HEK293 (cell line): ENCODE data around the gene RIN3.

ENCODE experiments used
- CTCF ChIA-PET: fragments of 350-600 bp; formaldehyde crosslinking; extraction: SDS; loops from one replicate; lab custom pipeline; 2021; ENCODE audit warnings: antibody characterized with exemption; lab: Yijun Ruan, JAX
- POLR2A ChIA-PET: fragments of 300-600 bp; formaldehyde crosslinking; extraction: SDS; loops from one replicate; lab custom pipeline; 2020; ENCODE audit warnings: antibody characterized with exemption, inconsistent platforms; lab: Yijun Ruan, JAX
- H3K27ac ChIP-seq: fragments of 200-500 bp; sonication (Bioruptor generic); 2 replicates; pipeline ENCODE4 v1.5.1; 2014; ENCODE audit warnings: low read depth, low read length, control low read depth, inconsistent platforms; ENCODE audit errors: extremely low read depth
- H3K36me3 ChIP-seq, 2 experiments: fragments of 200-500 bp in 1 of 2; sonication (Bioruptor generic) in 1 of 2; 1 replicate in 1 of 2; 2 replicates in 1 of 2; pipeline ENCODE4 v1.5.1; 2014 to 2017; ENCODE audit warnings: inconsistent platforms in 2 of 2, low read length in 2 of 2; ENCODE audit not compliant: control insufficient read depth in 2 of 2, insufficient read depth in 1 of 2
- H3K4me1 ChIP-seq: fragments of 200-500 bp; sonication (Bioruptor generic); 2 replicates; pipeline ENCODE4 v1.5.1; 2014; ENCODE audit warnings: mild to moderate bottlenecking, low read length, inconsistent platforms; ENCODE audit not compliant: control insufficient read depth, insufficient read depth
- H3K4me3 ChIP-seq: 2 replicates; pipeline ENCODE4 v1.5.1; 2011; ENCODE audit warnings: low read depth, mild to moderate bottlenecking, control low read depth, low read length, moderate library complexity
- H3K9me3 ChIP-seq: fragments of 200-500 bp; sonication (Bioruptor generic); 2 replicates; pipeline ENCODE4 v1.5.1; 2014; ENCODE audit warnings: low read depth, low read length, inconsistent platforms; ENCODE audit not compliant: control insufficient read depth, insufficient read depth
- GLI4 ChIP-seq: fragments of 450-650 bp; formaldehyde crosslinking; IDR thresholded peaks from 2 replicates; pipeline ENCODE4 v1.5.1; 2016; ENCODE audit warnings: missing biosample characterization, missing genetic modification characterization
- KLF16 ChIP-seq: fragments of 450-650 bp; formaldehyde crosslinking; IDR thresholded peaks from 2 replicates; pipeline ENCODE4 v1.5.1; 2017; ENCODE audit warnings: missing biosample characterization, missing genetic modification characterization
- KLF7 ChIP-seq: fragments of 450-650 bp; formaldehyde crosslinking; IDR thresholded peaks from 2 replicates; pipeline ENCODE4 v1.5.1; 2016; ENCODE audit warnings: missing biosample characterization, missing genetic modification characterization, borderline replicate concordance
- OSR2 ChIP-seq: fragments of 450-650 bp; formaldehyde crosslinking; IDR thresholded peaks from 2 replicates; pipeline ENCODE4 v1.5.1; 2016; ENCODE audit warnings: missing biosample characterization, missing genetic modification characterization
- SCRT1 ChIP-seq: fragments of 450-650 bp; formaldehyde crosslinking; IDR thresholded peaks from 2 replicates; pipeline ENCODE4 v1.5.1; 2016; ENCODE audit warnings: missing biosample characterization, missing genetic modification characterization, borderline replicate concordance
- ZNF112 ChIP-seq: fragments of 450-650 bp; formaldehyde crosslinking; IDR thresholded peaks from 2 replicates; pipeline ENCODE4 v1.5.0; 2017; ENCODE audit warnings: missing biosample characterization, missing genetic modification characterization
- ZNF121 ChIP-seq: fragments of 450-650 bp; formaldehyde crosslinking; IDR thresholded peaks from 2 replicates; pipeline ENCODE4 v1.5.1; 2016; ENCODE audit warnings: missing biosample characterization, missing genetic modification characterization
- ZNF16 ChIP-seq: fragments of 450-650 bp; formaldehyde crosslinking; IDR thresholded peaks from 2 replicates; pipeline ENCODE4 v1.5.1; 2016; ENCODE audit warnings: low read depth, missing biosample characterization, missing genetic modification characterization
- ZNF169 ChIP-seq: fragments of 450-650 bp; formaldehyde crosslinking; IDR thresholded peaks from 2 replicates; pipeline ENCODE4 v1.5.1; 2016; ENCODE audit warnings: missing biosample characterization, missing genetic modification characterization
- ZNF292 ChIP-seq: fragments of 450-650 bp; formaldehyde crosslinking; IDR thresholded peaks from 2 replicates; pipeline ENCODE4 v1.5.1; 2016; ENCODE audit warnings: low read depth, missing biosample characterization, missing genetic modification characterization, borderline replicate concordance
- ZNF449 ChIP-seq: fragments of 450-650 bp; formaldehyde crosslinking; IDR thresholded peaks from 2 replicates; pipeline ENCODE4 v1.5.1; 2017; ENCODE audit warnings: missing biosample characterization, mild to moderate bottlenecking, missing genetic modification characterization, moderate library complexity
- ZNF48 ChIP-seq: fragments of 450-650 bp; formaldehyde crosslinking; IDR thresholded peaks from 2 replicates; pipeline ENCODE4 v1.5.1; 2016; ENCODE audit warnings: missing biosample characterization, missing genetic modification characterization
- ZNF560 ChIP-seq: fragments of 450-650 bp; formaldehyde crosslinking; IDR thresholded peaks from 2 replicates; pipeline ENCODE4 v1.5.1; 2017; ENCODE audit warnings: missing biosample characterization, missing genetic modification characterization, borderline replicate concordance
- ZNF610 ChIP-seq: fragments of 450-650 bp; formaldehyde crosslinking; IDR thresholded peaks from 2 replicates; pipeline ENCODE4 v1.5.1; 2016; ENCODE audit warnings: missing biosample characterization, missing genetic modification characterization, borderline replicate concordance
- ZNF626 ChIP-seq: fragments of 450-650 bp; sonication (Bioruptor Pico); formaldehyde crosslinking; IDR thresholded peaks from 2 replicates; pipeline ENCODE4 v1.5.1; 2018; ENCODE audit warnings: missing biosample characterization, missing genetic modification characterization, inconsistent platforms
- ZNF677 ChIP-seq: fragments of 450-650 bp; IDR thresholded peaks from 2 replicates; pipeline ENCODE4 v1.5.0; 2018; ENCODE audit warnings: missing biosample characterization, mild to moderate bottlenecking, missing genetic modification characterization, moderate library complexity
- ZNF704 ChIP-seq: fragments of 450-650 bp; formaldehyde crosslinking; IDR thresholded peaks from 2 replicates; pipeline ENCODE4 v1.5.1; 2016; ENCODE audit warnings: missing biosample characterization, missing genetic modification characterization
- ZNF837 ChIP-seq: fragments of 450-650 bp; formaldehyde crosslinking; IDR thresholded peaks from 2 replicates; pipeline ENCODE4 v1.5.1; 2016; ENCODE audit warnings: missing biosample characterization, missing genetic modification characterization
- ZNF843 ChIP-seq: fragments of 450-650 bp; formaldehyde crosslinking; IDR thresholded peaks from 2 replicates; pipeline ENCODE4 v1.5.1; 2016; ENCODE audit warnings: missing biosample characterization, missing genetic modification characterization
- ZSCAN16 ChIP-seq: fragments of 450-650 bp; formaldehyde crosslinking; IDR thresholded peaks from 2 replicates; pipeline ENCODE4 v1.5.1; 2016; ENCODE audit warnings: missing biosample characterization, missing genetic modification characterization
- ZSCAN5A ChIP-seq: fragments of 450-650 bp; formaldehyde crosslinking; IDR thresholded peaks from 2 replicates; pipeline ENCODE4 v1.5.1; 2016; ENCODE audit warnings: missing biosample characterization, missing genetic modification characterization
- ZXDB ChIP-seq: fragments of 450-650 bp; formaldehyde crosslinking; IDR thresholded peaks from 2 replicates; pipeline ENCODE4 v1.5.1; 2016; ENCODE audit warnings: missing biosample characterization, missing genetic modification characterization
- TF ChIP-seq, protein P1 (sequence below): fragments of 450-650 bp; formaldehyde crosslinking; IDR thresholded peaks from 2 replicates; pipeline ENCODE4 v1.5.1; 2016; ENCODE audit warnings: missing biosample characterization, missing genetic modification characterization
- TF ChIP-seq, protein P2 (sequence below): fragments of 450-650 bp; formaldehyde crosslinking; IDR thresholded peaks from 2 replicates; pipeline ENCODE4 v1.5.1; 2016; ENCODE audit warnings: missing biosample characterization, missing genetic modification characterization, borderline replicate concordance

RIN3 gene

GRCh38 chr14:92617581-92617980, 104.0 kb downstream of the RIN3 start (continued):
- TF ChIP-seq ZNF610 (tag by site-specific recombination) (no peak), SCRT1 (tag by site-specific recombination) (no peak), ZNF837 (no peak)

DNA sequence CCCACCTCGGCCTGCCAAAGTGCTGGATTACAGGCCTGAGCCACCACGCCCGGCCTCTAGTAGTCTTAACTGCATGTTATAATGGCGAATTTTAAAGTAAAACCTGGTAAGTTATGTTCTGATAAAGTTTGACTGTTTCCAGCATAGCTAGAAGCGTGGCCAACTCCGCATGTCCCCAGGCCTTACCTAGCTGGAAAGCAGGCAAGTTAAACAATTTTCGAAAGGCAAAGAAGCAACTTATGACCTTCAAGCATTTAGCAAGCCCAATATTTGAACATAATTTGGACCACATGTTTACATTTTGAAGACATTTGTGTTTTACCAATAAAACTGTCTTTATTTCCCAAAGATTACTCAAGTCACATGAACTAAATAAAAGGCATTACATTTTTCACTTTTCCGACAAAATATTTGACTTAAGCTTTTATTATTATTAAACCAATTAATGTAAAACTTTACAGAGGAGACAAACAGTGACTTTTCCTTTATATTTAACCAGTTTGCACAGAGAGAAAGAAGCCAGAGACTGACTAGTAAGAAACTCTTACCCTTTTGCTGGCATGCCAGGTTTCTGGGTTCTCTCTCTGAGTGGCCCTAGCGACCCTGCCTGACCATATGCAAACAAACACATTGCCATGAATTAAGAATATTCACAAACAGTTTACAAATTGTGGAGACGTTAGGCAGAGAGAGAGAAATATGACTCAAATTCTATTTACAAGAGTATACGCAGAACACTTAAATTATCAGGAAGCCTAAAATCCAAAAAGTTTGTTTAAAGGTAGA, 106.3 kb downstream of the RIN3 start:
- no peaks in the 10 kb centered on the region for H3K36me3 ChIP-seq
- CTCF ChIA-PET, result no interaction called here
- H3K4me3 ChIP-seq, result no peak overlapping the region
- POLR2A ChIA-PET, result no interaction called here
- no peaks in the 10 kb centered on the region for H3K4me1 ChIP-seq
- H3K27ac ChIP-seq, result no peak overlapping the region
- H3K9me3 ChIP-seq, result no peaks in the 10 kb centered on the region
- no peak for TF ChIP-seq ZNF16
- no peak for TF ChIP-seq ZSCAN5A
- TF ChIP-seq KLF16, result no peak
- TF ChIP-seq, protein P1, sequence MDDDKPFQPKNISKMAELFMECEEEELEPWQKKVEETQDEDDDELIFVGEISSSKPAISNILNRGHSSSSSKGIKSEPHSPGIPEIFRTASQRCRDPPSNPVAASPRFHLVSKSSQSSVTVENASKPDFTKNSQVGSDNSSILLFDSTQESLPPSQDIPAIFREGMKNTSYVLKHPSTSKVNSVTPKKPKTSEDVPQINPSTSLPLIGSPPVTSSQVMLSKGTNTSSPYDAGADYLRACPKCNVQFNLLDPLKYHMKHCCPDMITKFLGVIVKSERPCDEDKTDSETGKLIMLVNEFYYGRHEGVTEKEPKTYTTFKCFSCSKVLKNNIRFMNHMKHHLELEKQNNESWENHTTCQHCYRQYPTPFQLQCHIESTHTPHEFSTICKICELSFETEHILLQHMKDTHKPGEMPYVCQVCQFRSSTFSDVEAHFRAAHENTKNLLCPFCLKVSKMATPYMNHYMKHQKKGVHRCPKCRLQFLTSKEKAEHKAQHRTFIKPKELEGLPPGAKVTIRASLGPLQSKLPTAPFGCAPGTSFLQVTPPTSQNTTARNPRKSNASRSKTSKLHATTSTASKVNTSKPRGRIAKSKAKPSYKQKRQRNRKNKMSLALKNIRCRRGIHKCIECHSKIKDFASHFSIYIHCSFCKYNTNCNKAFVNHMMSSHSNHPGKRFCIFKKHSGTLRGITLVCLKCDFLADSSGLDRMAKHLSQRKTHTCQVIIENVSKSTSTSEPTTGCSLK (tag by site-specific recombination), result no peak
- TF ChIP-seq, protein P2, sequence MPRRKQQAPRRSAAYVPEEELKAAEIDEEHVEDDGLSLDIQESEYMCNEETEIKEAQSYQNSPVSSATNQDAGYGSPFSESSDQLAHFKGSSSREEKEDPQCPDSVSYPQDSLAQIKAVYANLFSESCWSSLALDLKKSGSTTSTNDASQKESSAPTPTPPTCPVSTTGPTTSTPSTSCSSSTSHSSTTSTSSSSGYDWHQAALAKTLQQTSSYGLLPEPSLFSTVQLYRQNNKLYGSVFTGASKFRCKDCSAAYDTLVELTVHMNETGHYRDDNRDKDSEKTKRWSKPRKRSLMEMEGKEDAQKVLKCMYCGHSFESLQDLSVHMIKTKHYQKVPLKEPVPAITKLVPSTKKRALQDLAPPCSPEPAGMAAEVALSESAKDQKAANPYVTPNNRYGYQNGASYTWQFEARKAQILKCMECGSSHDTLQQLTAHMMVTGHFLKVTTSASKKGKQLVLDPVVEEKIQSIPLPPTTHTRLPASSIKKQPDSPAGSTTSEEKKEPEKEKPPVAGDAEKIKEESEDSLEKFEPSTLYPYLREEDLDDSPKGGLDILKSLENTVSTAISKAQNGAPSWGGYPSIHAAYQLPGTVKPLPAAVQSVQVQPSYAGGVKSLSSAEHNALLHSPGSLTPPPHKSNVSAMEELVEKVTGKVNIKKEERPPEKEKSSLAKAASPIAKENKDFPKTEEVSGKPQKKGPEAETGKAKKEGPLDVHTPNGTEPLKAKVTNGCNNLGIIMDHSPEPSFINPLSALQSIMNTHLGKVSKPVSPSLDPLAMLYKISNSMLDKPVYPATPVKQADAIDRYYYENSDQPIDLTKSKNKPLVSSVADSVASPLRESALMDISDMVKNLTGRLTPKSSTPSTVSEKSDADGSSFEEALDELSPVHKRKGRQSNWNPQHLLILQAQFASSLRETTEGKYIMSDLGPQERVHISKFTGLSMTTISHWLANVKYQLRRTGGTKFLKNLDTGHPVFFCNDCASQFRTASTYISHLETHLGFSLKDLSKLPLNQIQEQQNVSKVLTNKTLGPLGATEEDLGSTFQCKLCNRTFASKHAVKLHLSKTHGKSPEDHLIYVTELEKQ (tag by site-specific recombination), result no peak
- TF ChIP-seq ZSCAN16 (tag by site-specific recombination), result no peak
- no peak for TF ChIP-seq OSR2

DNA sequence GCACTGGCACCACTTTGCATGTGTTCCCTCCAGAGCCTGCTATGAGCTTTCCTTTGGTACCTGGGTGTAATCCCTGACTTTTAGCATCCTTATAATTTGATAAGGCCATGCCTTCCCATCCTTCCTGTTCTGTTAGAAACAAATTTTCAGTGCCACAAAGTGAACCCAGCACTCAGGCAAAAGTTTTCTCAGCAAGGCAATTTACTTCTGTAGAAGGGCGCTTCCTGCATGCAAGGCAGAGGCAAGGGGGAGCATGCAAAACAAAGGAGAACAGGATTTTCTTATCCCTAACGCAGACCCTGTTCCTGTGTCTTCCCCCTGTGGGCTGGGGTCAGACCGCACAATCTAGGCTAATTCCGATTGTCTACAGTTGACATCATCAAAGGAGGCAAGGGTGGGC, 108.7 kb downstream of the RIN3 start:
- POLR2A ChIA-PET, result no interaction called here
- CTCF ChIA-PET, result interaction anchor here (1.3 kb wide), 1 partner anchor 9 kb away, joined by 4 read pairs; no protein-coding TSS in a partner anchor

More for the DNA sequence above, 108.7 kb downstream of the RIN3 start:
- no peak overlapping the region for H3K4me3 ChIP-seq
- H3K4me1 ChIP-seq, result no peaks in the 10 kb centered on the region
- H3K9me3 ChIP-seq, result no peaks in the 10 kb centered on the region
- H3K36me3 ChIP-seq, result no peaks in the 10 kb centered on the region
- no peak for TF ChIP-seq ZNF169 (tag by site-specific recombination)
- TF ChIP-seq ZNF560 (tag by site-specific recombination), result no peak
- no peak for TF ChIP-seq ZNF112 (tag by site-specific recombination)
- no peak for TF ChIP-seq ZNF292
- TF ChIP-seq ZNF843 (tag by site-specific recombination), result no peak
- no peak for TF ChIP-seq GLI4 (tag by site-specific recombination)
- TF ChIP-seq ZNF449 (tag by site-specific recombination), result no peak
- no peak for TF ChIP-seq ZNF677 (tag by site-specific recombination)
- no peak for TF ChIP-seq ZXDB
- TF ChIP-seq KLF7, result no peak
- TF ChIP-seq ZNF48 (tag by site-specific recombination), result no peak
- no peak for TF ChIP-seq ZNF626 (tag by site-specific recombination)
- no peak for TF ChIP-seq ZNF704 (tag by site-specific recombination)
- TF ChIP-seq ZNF121, result no peak
- H3K27ac ChIP-seq, result no peak overlapping the region
